GM18505 (cell line): ENCODE measurements around the gene LRRFIP1.

Experiments
- ATAC-seq: cut with Tn5 transposase; IDR thresholded peaks from one replicate; pipeline ENCODE4 v1.9.1; 2021; ENCODE audit not compliant: unreplicated experiment
- POLR2A ChIP-seq: IDR thresholded peaks from 4 replicates; pipeline ENCODE4 v1.6.1; 2011; ENCODE audit warnings: borderline replicate concordance; ENCODE audit not compliant: insufficient read depth, insufficient read length; ENCODE audit errors: extremely low read depth

Gene LRRFIP1, protein sequence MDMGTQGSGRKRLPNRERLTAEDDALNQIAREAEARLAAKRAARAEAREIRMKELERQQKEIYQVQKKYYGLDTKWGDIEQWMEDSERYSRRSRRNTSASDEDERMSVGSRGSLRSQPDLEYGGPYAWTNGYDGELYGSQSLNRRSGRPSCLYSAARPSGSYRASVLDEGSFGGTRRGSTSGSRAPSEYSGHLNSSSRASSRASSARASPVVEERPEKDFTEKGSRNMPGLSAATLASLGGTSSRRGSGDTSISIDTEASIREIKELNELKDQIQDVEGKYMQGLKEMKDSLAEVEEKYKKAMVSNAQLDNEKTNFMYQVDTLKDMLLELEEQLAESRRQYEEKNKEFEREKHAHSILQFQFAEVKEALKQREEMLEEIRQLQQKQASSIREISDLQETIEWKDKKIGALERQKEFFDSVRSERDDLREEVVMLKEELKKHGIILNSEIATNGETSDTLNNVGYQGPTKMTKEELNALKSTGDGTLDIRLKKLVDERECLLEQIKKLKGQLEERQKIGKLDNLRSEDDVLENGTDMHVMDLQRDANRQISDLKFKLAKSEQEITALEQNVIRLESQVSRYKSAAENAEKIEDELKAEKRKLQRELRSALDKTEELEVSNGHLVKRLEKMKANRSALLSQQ

DNA sequence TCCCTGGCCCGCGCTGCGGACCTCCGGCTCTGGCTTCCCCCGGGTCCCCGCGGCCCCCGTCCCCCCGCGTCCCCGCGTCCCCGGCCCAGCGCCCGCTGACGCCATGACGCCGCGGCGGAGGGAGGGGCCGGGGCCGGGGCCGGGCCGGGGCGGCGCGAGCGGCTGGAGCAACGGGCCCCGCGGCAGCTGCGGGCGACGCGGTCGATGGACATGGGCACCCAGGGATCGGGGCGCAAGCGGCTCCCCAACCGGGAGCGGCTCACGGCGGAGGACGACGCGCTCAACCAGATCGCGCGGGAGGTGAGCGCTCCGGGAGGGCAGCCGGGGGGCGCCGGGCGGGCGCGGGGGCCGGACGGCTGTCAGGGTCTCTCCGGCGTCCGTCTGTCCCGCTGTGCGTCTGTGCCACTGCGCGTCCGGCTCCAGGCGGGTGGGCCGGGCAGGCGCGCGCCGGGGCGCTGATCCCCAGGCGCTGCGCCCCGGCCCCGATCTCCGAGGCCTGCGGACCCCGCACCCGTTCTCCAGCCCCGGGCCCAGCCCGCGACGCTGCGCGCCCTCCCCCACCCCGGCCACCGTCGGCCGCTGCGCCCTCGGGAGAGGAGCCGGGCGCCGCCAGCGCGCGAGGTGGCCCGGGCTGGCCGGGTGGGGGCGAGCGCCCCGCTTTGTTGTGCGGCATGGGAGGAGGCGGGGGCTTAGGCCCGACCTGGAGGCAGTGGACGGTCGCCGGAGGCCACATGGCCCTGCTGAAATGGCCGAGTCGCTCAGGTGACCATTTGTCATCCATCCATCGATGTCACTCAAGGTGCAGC, at the start of gene LRRFIP1:
TSS of gene LRRFIP1 (plus strand) at position 147 of the 806 bp plus-strand sequence. CDS start at position 205, 58 bp downstream.
- no peak for ATAC-seq
- TF ChIP-seq POLR2A, result no peak

DNA sequence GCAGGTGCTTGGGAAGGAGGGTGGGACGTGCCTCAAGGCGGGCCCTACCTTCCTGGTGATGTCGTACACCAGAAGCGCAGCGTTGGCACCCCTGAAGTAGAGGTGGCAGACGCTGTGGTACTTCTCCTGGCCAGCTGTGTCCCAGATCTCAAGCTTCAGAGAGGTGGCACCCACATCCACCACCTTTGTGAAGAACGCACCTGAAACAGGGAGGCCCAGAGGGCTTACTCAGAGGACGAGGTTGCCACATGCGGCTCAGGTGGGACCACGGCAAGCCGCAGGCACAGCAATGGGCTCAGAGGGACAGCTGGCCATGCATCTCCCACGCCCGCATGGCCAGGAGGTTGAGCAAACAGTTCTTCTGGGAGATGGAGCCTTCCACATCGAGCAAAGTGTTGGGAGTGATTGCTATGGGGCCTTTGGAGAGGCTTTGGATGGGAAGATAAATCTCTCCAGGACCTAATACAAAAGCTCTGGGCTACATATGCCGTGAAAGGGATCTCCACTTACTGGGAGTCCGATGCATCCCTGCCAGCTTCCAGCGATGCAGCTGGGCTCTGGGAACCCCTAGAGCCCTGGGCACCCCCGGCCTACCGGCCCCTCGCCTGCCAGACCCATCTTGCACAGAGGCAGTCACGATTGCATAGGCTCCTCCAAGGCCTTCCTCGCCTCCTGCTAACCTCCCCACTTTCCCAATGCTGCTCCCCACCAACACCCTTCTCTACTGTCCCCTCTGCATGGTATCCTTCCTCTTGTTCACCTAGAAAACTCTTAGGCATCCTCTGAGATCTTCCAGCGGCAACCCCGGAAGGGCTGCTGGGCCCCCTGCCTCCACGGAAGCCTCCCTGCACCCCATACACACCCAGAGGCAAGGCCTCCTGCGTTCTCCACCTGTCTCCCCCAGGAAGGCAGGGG, 49.2 kb upstream of the LRRFIP1 start:
- no peak for TF ChIP-seq POLR2A
- ATAC-seq, result no peak

DNA sequence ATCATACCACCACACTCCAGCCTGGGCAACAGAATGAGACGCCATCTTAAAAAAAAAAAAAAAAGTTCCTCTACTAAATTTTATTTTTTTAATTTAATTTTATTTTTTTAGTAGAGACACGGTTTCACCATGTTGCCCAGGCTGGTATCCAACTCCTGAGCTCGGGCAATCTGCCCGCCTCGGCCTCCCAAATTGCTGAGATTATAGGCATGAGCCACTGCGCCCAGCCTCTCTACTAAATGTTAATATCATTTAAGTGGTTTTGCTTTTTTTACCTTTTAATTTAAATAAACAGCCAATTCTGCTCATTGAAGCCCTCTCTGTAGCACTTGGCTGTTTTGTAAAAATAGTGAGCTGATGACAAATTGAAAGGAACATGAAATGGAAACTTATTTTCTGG, 46.1 kb upstream of the LRRFIP1 start:
- no peak for ATAC-seq
- TF ChIP-seq POLR2A, result no peak

DNA sequence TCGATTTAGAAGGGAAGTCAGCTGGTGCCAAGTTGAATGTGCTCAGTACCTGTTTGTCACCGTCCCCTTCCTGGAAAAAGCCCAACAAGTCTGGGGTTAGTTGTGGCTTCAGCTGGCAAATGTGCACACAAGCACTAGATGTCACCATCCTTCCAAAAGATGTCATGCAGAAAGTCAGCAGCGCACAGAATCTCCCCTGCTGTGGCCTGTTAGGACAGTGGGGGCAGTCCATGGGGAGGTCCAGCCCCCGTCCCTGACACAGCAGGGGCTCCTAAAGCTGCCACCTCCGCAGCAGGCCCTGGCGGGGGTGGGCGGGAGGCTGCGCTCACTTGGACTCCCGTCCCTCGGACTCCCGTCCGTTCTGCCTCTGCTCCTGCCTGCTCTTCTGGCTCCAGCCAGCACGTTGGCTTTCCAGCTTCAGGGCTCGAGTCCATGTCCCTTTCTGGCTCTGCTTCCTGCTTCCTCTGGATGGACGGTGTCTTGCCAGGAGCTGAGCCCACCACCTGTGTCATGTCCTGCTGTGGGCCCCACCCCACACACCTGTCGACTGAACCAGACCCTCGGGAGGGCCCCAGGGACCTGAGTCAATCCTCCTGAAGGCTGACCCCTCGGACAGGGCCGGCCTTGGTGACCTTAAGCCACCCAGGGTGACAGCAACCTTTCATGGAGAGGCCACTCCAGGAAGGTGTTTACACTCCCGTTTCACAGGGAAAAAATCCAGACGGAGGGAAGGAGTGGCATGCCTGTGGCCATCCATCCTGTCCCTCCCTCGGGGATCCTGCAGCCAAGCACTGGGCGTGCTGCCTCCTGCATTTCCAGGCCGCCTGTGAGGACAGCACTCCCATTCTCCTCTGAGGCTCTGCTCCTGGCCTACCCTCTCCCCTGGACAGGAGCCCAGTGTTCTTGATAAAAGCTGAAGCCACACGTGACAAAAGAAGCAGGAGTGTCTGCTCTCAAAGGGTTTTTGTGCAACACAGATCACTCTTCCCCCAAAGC, 45.3 kb upstream of the LRRFIP1 start:
- TF ChIP-seq POLR2A, result no peak
- no peak for ATAC-seq

DNA sequence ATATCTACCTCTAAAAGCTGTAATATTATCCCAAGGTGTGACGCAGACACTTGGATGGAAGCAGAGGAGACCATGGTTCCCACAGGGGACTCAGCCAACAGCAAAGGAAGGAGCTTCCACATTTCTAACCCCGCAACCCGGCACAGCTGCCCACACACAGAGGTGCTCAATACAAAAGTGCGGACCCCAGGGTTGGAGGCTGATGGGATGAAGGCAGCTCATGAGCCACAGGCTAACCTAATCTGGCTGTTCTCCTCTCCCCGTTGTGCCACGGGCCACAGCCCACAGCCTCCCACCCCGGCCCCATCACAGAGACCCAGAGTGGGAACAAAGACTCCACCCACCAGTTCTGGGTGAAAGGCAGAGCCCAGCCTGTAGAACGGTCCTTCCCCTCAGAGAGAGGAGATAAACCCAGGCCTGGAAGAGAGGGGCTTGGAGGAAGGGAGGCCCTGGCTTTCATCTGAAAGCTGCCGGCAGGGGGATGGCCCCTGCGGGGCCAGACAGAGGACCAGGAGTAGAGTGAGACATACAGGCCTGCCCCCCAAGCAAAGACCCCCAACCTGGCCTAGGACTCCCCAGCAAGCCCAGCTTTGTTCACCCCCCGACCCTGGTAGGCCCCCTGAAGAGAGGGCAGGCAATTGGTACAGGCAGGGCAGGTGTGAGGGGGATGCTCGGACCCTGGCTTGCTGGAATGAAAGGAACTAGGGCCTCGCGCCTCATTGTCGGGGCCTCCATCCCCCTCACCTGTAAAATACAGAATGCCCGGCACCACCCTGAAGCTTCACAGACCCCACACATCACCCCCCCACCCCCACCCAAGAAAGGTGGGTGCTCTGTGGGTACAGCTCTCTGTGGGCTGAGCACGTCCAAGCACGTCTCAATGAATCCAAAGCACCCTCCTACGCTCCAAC, 43.7 kb upstream of the LRRFIP1 start:
- no peak for ATAC-seq
- no peak for TF ChIP-seq POLR2A

DNA sequence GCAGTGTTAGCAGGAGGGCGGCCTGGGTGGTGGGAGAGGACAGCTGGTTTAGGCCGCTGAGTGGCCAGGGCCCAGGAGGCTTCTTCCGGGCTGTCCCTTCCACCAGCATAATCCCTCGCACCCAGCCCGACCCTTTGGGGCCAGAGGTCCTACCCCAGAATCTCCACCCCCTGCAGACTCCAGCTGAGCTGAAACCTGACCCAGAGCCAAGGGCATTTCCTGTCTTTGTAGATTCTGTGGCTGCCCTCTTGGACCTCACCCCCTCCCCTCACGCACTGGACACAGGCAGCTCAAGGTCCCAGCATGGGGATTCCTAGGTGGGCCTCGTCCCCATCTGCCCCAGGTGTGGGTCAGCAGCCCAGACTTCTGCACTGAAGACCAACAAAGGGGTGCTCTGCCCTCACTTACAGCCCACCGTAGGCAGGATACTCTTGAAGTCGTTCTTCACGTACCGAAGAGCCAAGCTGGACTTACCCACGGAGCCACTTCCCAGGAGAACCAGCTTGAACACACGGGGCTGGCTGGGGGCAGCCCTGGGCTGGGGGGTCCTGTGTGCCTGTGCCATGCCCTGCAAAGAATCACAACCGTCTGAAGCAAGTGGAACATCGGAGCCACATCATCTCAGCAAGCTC, 41.7 kb upstream of the LRRFIP1 start:
- no peak for ATAC-seq
- TF ChIP-seq POLR2A, result no peak

DNA sequence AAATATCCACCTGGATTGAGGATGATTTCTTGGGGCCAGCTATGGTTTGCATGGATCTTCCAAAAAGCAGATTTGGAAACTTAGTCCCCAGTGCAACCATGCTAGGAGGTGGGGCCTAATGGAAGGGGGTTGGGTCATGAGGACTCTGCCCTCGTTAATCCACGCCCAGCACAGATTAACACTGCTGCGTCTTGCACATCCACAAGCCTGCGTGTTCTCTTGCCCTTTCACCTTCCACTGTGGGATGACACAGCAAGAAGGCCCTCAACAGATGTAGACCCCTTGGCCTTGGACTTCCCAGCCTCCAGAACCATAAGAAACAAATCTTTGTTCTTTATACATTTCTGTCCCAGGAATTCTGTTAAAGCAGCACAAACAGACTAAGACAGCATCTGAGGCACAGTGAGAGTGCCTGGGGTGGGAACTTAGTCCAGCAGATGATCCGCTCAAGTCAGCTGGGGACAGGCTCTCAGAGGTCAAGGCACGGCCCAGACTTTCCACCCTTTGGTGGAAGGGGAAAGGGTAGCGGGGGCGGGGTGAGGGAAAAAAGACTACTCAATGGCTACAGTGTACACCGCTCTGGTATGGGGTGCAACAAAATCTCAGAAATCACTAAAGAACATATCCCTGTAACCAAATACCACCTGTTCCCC, 39.2 kb upstream of the LRRFIP1 start:
- no peak for ATAC-seq
- no peak for TF ChIP-seq POLR2A

DNA sequence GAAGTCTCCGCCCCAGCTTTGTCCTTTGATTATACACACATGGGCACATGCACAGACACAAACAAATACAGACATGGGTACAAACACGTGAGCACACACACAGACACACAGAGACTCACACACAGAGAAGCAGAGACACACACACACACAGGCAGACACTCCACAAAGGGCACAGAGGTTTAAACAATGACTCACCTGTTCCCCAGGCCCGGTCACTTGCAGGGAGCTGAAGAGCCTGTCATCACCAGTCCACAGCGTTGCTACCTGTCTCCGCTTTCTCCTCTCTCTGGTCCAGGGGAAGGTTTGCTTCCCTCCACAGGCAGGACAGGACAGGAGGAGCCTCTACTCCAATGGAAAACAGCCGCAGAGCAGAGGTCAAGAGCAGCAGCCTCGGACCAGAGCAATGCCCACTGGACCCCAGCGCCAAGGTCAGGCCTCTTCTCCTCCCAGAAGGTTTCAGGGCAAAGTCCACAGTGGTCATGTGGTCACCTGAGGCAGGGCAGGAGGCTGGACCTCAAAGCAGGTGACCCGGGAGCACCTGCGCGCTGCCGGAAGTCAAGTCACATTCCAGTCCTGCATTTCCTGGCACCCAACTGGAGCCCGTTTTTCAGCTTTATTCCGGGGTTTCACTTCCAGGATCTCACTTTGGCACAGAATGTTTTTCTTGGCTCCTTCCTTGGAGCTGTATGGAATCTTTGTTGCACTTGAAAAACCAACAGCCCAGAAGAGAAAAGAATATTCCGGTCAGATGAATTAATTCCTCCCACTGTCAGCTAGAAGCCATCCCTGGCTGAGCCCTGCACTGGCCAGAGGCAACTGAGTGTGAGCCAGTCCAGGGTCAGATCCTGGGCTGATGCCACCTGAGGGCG, 36.9 kb upstream of the LRRFIP1 start, which contains the start of gene RAB17:
TSS of gene RAB17 (minus strand) at position 463 of the 869 bp plus-strand sequence. CDS start 4,580 bp downstream, outside the sequence.
- ATAC-seq, result no peak
- no peak for TF ChIP-seq POLR2A
